NCI-H774 (cell line): ENCODE results near the gene TSGA10IP.

Experiments
- DNase-seq: peaks from one replicate; lab custom pipeline; 2025; lab: John Stamatoyannopoulos, UW

The TSGA10IP gene

GRCh38 chr11:65918211-65919140 lies 26.8 kb upstream of the TSGA10IP start, which contains the start of gene C11orf68:
Gene C11orf68, minus strand, starts transcription at chr11:65919062. Its CDS starts 31 bp downstream, at chr11:65919031.
- DNase-seq: peak; percentile 38

- peak; percentile 98 for DNase-seq
Measured at GRCh38 chr11:65919141-65919572, 26.1 kb upstream of the TSGA10IP start, which contains the start of gene DRAP1. Gene DRAP1, plus strand, starts transcription at chr11:65919426. Its CDS starts 76 bp downstream, at chr11:65919502.

- DNase-seq: peak; percentile 12
Measured at GRCh38 chr11:65919573-65920371, 25.5 kb upstream of the TSGA10IP start.

GRCh38 chr11:65920372-65920802 lies 24.9 kb upstream of the TSGA10IP start:
- no peak for DNase-seq

- no peak for DNase-seq
Measured at GRCh38 chr11:65921033-65921555, 24.2 kb upstream of the TSGA10IP start.

- DNase-seq: no peak
Measured at GRCh38 chr11:65921876-65922275, 23.4 kb upstream of the TSGA10IP start.

GRCh38 chr11:65922565-65922964 lies 22.7 kb upstream of the TSGA10IP start:
- no peak for DNase-seq

- DNase-seq: no peak
Measured at GRCh38 chr11:65925397-65925796, 19.9 kb upstream of the TSGA10IP start.

GRCh38 chr11:65927904-65928397 lies 17.3 kb upstream of the TSGA10IP start:
- no peak for DNase-seq

- DNase-seq: no peak
Measured at GRCh38 chr11:65928667-65929066, 16.6 kb upstream of the TSGA10IP start.

- no peak for DNase-seq
Measured at GRCh38 chr11:65931773-65932557, 13.3 kb upstream of the TSGA10IP start.

GRCh38 chr11:65932558-65932919 lies 12.7 kb upstream of the TSGA10IP start:
- DNase-seq: no peak

- DNase-seq: no peak
Measured at GRCh38 chr11:65934014-65934413, 11.3 kb upstream of the TSGA10IP start.

GRCh38 chr11:65937766-65938165 lies 7.5 kb upstream of the TSGA10IP start:
- no peak for DNase-seq

GRCh38 chr11:65941720-65942310 lies 3.5 kb upstream of the TSGA10IP start:
- DNase-seq: no peak

GRCh38 chr11:65942531-65942930 lies 2.7 kb upstream of the TSGA10IP start:
- no peak for DNase-seq

- DNase-seq: no peak
Measured at GRCh38 chr11:65944191-65944590, 1.1 kb upstream of the TSGA10IP start.

- no peak for DNase-seq
Measured at GRCh38 chr11:65944767-65945166, 513 bp upstream of the TSGA10IP start.

- no peak for DNase-seq
Measured at GRCh38 chr11:65945941-65946558, 770 bp downstream of the TSGA10IP start.

GRCh38 chr11:65946655-65947054 lies 1.4 kb downstream of the TSGA10IP start:
- no peak for DNase-seq

GRCh38 chr11:65947133-65947532 lies 1.9 kb downstream of the TSGA10IP start:
- DNase-seq: no peak
